GM11168 (cell line): ENCODE results near the gene HDAC11.
"Not testable (repeated sequence)": the region's sequence is repeated elsewhere in the genome, so short reads cannot be mapped to it uniquely, and the experiment has no call there.

Experiments used
- in situ Hi-C: fragments of 300-500 bp; cut with MboI; formaldehyde crosslinking; loops from one replicate; pipeline ENCODE4 v1.12.0; 2022; ENCODE audit warnings: low sequenced_read_pairs; ENCODE audit not compliant: unreplicated experiment

Gene HDAC11

GRCh38 chr3:13518516-13518953 lies 38.4 kb downstream of the HDAC11 start:
- in situ Hi-C loops, result no loop called here

- in situ Hi-C loops, result no loop called here
These were observed 39.1 kb downstream of the HDAC11 start for GRCh38 chr3:13519006-13519791.

GRCh38 chr3:13520326-13520880 lies 40.3 kb downstream of the HDAC11 start:
- in situ Hi-C loops, result no loop called here

GRCh38 chr3:13521309-13521708 lies 41.2 kb downstream of the HDAC11 start:
- in situ Hi-C loops, result no loop called here

- in situ Hi-C loops, result not testable (repeated sequence)
These were observed 41.6 kb downstream of the HDAC11 start for GRCh38 chr3:13521749-13522148.

GRCh38 chr3:13522236-13522635 lies 42.1 kb downstream of the HDAC11 start:
- in situ Hi-C loops, result no loop called here

GRCh38 chr3:13524979-13525669 lies 45.0 kb downstream of the HDAC11 start:
- in situ Hi-C loops, result no loop called here

- in situ Hi-C loops, result no loop called here
These were observed 45.9 kb downstream of the HDAC11 start for GRCh38 chr3:13525827-13526625.

GRCh38 chr3:13526626-13526949 lies 46.5 kb downstream of the HDAC11 start:
- in situ Hi-C loops, result no loop called here

GRCh38 chr3:13528217-13528867 lies 48.2 kb downstream of the HDAC11 start:
- in situ Hi-C loops, result no loop called here

GRCh38 chr3:13529196-13530112 lies 49.3 kb downstream of the HDAC11 start:
- in situ Hi-C loops, result no loop called here

GRCh38 chr3:13530241-13531009 lies 50.3 kb downstream of the HDAC11 start:
- in situ Hi-C loops, result no loop called here

- in situ Hi-C loops, result no loop called here
These were observed 52.0 kb downstream of the HDAC11 start for GRCh38 chr3:13532085-13532484.

- in situ Hi-C loops, result no loop called here
These were observed 52.5 kb downstream of the HDAC11 start for GRCh38 chr3:13532631-13533030.

- in situ Hi-C loops, result no loop called here
These were observed 53.8 kb downstream of the HDAC11 start for GRCh38 chr3:13533885-13534301.

- in situ Hi-C loops, result no loop called here
These were observed 55.4 kb downstream of the HDAC11 start for GRCh38 chr3:13535526-13535875.

GRCh38 chr3:13535905-13536304 lies 55.8 kb downstream of the HDAC11 start:
- in situ Hi-C loops, result no loop called here

- in situ Hi-C loops, result no loop called here
These were observed 56.3 kb downstream of the HDAC11 start for GRCh38 chr3:13536432-13536831.

- in situ Hi-C loops, result no loop called here
These were observed 56.7 kb downstream of the HDAC11 start for GRCh38 chr3:13536832-13537231.
